Right renal pelvis (tissue), 4 donors: Measurements from ENCODE around the gene NCAM2. TPM values are rescaled to one million over a fixed set of nuclear protein-coding genes. Genes with fewer than 3 reads are reported as not detected.
A peak's percentile ranks its signal among the peaks of the same experiment; 100 is the strongest.
"Not testable (repeated sequence)": the region's sequence is repeated elsewhere in the genome, so short reads cannot be mapped to it uniquely, and the experiment has no call there.

Source experiments
- DNase-seq, 4 donors: peaks; one replicate each; pipeline ENCODE4 v3.0.0-alpha.2; 2013; ENCODE audit warnings: low read depth in 4 of 4, low spot score in 3 of 4, missing footprints in 1 of 4
- polyA plus RNA-seq, 4 donors: library from polyadenylated mRNA; unstranded; fragments of 120-200 nt; gene quantifications; one replicate each; pipeline ENCODE4 v1.2.1, GENCODE V29; 2013; ENCODE audit not compliant: insufficient read length in 4 of 4

Gene NCAM2
- polyA plus RNA-seq, 4 donors, result 8.0 to 18.5 (median 11.1) TPM

DNA sequence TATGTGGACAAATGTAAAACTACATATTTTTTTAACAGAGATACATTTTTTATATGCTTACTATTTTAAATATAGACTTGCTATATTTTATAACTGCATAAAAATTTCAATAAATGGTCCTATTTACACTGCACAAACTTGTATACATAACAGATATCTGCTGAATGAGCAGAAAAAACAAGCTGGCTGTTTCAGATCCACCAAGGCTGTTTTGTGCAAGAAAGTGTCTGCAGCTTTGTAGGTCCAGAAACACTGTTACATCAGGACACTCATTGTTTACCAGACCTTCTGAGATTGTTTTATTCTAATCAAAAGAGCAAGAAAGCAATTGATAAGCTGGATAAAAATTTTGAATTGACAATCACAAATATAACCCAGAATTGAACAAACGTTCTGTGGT is 99.3 kb downstream of the NCAM2 start:
- DNase-seq, result no peak

DNA sequence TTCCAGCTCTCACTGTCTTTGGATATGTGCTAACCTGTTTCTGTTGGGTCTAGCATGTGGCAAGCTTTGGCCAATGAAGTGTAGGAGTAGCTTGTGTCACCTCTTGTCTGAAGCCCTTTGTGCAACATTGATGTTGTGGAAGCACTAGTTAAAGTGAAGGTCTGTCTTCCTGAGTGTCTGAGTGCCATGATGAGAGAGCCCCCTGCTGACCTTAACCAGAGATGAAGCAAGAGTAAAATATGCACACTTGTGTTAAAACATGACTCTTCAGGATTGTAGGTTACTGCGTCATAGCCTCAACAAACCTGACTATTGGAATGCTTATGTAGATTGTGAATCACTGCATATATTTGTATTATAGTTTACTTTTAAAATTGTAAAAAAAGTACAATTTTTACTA is 103.7 kb downstream of the NCAM2 start:
- peak in 1 of 4 donors; percentile 1 for DNase-seq

DNA sequence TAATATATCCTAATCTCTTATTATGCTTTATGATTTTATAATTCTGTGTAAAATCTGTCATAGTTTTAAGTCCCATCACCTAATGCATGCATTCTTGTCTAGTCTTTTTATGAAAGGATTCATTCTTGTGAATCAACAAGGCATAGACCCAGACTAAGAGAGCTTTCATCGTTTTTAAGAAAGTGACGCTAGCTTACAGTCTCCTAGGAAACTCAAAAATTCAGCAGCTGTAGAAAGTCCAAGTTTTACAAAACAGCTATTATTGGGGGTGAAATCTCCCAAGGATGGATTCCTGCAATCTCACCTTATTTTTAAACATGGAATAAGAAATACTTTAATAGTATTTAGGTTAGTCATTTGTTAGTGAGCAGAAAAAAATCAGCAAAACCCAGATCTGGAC is 104.7 kb downstream of the NCAM2 start:
- no peak for DNase-seq

DNA sequence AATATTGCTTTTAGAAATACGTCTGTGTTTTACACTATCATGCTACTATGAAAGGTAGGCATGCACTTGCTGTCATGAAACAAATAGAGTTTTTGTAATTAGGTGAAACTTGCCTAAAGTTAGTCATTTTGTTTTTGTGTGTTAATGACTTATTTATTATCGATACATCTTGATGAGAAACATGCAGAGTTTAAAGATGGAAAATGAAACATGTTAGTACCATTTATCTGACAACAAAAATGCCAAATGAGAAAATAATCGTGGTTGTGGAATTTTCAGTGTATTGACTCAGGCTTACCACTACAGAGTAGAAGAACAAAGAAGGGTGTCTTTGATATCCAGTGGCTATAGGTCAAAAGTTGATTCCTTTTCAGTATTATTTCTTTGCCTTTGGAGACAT is 105.5 kb downstream of the NCAM2 start:
- no peak for DNase-seq

DNA sequence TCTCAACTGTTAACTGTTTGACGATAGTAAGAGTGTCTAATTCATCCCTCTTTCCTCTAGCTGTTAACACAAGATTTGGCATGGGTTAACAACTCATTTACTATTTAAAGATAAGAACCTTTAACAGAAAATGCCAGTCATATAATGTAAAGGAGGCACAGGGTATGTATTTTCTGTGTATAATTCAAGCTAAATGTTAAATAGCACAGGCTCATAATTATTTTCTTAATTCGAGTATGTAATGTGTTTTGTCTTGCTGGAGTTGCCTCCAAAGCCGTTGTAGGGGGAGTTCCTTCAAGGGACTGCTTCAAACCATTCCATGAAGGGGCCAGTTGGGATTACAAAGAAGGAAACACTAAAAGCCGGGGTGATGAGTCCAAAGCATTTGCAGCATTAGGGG is 111.5 kb downstream of the NCAM2 start:
- DNase-seq, result no peak

DNA sequence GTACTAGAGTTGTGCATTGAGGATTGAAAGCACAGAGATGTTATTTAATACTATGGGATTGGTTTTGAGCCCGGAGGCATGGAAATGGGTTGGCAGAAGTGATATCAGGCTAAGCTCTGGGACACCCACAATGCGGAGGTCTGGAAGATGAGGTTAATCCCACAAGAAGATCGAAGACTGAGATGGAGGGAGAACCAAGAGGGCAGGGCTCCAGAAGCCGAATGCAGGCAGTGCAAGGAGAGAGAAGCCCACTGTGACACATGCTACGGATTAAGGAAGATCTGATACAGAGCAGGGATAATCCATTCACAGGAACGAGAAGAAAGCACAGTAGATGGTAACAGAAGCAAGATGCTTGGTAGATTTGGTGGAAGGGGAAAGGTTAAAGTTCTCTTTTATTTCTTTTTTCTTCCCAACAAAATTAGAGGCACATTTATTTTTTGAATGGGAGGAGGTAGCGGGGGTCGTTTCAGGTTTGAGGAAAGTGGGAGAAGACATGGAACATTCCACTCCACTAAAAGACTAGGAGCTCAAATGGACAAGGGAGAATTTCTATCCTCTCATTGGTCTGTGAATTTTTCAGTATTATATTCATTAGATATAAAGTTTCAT is 113.2 kb downstream of the NCAM2 start:
- DNase-seq, result no peak

DNA sequence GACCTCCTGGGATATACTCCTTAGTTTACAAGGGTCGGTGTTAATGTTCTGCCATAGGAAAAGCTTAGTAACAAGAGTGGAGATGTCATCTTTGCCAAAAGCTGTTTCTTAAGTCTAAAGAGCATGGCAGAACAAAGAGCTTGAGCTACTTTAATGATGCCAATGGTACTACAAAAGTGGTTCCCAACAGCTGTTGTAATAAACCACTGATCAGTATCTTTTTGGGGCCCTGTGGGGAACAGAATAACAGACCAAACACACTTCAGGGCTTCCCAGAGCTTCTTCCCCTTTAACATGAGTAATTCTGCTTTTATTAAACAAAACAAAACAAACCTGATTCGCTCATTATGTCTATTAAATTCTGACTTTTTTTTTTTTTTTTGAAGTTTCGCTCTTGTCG is 116.3 kb downstream of the NCAM2 start:
- no peak for DNase-seq

DNA sequence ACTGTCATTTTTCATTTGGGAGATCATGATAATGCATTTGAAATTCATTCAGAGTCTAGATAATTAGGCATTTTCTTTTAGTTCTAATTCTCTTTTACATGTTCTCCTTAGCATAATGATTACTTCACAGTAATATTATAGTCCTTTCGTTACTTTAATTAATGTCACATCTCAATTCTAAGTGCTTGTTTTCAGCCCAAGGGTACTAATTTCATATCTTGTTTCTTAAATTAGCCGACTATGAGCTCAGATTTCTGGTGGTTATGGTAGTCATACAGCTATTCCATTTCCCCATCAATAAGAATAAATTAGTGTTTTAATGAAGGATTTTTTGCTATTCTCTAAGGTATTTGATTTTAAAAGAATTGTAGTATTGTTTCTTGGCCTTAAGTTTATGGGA is 120.9 kb downstream of the NCAM2 start:
- DNase-seq, result no peak

DNA sequence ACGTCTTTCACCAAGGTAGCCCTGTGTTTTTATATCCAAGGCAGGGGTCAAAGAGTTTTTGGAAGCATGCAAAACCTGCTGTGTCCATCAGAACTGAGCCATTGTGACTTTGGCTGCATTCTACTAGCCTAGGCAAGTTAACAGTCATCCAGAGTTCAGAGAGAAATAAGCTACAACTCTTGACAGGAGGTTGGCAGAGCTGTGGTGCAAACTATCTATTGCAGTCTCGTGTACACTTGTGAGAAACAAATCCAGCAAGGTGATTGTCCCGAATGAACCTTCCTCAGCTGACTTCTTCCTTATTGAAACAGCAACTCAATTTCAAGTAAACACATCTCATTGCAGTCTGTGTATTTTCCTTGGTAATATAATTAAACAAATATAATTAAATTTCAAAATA is 124.5 kb downstream of the NCAM2 start:
- DNase-seq, result no peak

DNA sequence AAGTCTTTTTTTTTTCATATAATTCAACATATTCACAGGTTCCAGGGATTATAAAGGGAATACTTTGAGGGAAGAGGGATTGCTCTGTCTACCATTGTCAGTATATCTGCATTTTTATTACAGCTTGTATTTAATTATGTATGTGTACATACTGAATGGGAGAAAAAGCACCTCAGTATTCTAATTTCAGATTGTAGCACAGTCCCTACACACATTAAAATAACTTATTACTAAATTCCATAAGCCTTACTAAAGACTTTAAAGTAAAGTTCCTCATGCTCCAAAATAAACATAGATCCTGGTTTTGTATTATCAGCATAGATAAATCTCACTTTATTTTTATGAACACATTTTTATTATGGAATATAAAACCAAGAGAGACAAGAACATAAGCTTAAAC is 134.2 kb downstream of the NCAM2 start:
- DNase-seq, result no peak

DNA sequence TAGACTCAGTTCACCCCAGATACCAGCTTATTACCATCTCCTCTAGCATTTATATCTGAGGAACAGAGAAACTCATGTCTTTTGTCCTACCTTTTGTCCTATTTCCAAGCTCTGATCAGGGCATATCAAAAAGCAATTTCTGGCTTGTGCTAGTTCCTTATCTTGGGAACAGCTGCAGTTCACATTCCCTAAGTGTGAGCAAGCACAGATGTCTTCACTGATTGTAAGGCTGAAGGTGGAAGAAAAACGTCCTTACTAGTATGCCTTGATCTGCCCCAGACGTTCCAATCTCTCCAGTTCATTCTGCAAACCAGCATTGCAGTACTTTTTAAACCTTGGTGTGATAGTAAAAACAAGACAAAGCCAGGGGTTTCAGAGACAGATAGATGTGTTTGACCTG is 139.8 kb downstream of the NCAM2 start:
- DNase-seq, result no peak

DNA sequence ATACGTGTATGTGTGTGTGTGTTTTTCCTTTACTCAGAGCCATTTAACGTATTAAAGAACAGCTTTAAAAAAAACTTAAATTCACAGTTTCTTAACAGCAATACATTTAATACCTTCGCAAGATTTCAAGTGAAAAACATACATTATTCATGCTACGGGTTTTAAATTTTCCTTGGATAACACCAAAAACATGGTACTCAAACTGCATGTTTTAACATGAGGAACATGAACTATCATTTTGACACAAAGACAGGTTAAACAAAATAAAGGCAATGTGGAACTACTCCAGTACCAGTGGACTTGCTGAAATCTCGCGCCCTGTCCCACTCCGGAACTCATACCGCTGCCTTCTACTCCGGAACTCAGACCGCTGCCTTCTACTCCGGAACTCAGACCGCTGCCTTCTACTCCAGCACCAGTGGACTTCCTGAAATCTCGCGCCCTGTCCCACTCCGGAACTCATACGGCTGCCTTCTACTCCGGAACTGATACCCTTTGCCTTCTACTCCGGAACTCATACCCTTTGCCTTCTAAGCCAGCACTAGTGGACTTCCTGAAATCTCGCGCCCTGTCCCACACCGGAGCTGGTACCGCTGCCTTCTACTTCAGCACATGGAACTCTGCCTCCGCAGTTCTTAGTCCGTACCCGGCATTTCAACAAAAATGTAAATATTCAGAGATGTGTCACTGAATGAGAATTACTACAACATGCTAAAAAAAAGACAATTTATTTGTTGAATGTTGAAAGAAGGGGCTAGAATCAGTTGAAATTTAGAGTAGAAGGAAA is 148.6 kb downstream of the NCAM2 start:
- no peak for DNase-seq

DNA sequence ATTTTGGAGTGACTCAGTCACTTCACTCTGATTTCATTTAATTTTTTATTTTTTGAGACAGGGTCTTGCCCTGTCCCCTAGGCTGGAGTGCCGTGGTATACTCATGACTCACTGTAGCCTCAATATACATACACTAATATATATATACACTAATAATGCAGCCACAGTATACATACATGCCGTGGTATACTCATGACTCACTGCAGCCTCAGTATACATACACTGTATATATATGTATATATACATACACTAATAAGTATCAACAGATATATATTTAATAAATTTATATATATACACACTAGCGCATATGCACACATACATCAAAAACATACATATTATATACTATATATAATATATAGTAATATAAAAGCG is 149.2 kb downstream of the NCAM2 start:
- DNase-seq, result no peak

DNA sequence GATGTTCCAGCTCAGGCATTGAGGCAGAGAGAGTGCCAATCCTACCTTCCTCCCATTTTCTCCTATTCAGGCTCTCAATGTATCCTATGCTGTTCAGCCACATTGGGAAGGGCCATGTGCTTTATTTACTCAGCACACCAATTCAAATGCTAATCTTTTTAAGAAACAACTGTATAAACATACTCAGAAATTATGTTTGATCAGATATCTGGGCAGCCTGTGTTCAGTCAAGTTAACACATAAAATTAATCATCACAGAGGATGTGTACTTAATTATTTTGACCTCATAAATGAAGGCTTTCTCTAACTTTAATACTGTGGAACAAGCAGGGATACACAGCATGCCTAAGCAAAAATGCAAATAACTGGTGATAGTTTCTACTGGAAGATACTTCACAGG is 149.8 kb downstream of the NCAM2 start:
- no peak for DNase-seq

DNA sequence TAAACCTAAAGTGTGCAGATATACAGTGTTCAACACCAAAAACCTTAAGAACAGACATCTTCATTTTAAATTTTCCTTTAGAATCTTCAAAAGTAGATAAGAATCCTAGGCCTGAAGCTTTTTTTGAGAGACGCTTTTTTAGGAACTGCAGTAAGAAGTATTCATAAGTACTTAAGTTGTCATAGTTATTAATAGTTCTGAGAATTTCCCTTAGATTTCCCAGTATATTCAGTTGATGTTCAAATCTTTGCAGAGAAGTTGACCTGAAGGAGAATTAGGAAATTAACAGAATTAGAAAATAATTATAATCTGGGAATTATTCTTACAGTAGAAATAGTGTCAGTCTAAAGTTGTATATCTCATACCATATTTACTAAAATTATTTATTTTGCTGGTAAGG is 150.3 kb downstream of the NCAM2 start:
- DNase-seq, result no peak

DNA sequence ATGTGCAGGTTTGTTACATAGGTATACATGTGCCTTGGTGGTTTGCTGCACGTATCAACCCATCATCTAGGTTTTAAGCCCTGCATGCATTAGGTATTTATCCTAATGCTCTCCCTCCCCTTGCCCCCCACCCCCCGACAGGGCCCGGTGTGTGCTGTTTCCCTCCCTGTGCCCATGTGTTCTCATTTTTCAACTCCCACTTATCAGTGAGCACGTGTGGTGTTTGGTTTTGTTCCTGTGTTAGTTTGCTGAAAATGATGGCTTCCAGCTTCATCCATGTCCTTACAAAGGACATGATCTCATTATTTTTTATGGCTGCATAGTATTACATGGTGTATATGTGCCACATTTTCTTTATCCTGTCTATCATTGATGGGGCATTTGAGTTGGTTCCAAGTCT is 151.2 kb downstream of the NCAM2 start:
- DNase-seq, result not testable (repeated sequence)

DNA sequence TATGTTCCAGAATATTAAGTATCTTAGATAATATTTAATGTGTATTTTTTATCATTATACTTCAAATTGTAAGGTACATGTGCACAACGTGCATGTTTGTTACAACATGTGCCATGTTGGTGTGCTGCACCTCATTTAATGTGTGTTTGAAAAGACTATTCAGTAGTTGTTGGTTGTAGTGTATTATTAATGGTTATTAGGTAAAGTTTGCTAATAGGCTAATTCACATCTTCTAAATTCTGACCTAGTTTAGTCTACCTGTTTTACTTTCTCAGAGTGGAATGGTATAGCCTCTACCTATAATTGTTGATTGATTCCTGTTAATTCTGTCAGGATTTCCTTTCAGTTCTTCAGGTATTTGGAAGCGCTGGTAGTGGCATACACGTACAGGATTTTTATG is 153.0 kb downstream of the NCAM2 start:
- no peak for DNase-seq

DNA sequence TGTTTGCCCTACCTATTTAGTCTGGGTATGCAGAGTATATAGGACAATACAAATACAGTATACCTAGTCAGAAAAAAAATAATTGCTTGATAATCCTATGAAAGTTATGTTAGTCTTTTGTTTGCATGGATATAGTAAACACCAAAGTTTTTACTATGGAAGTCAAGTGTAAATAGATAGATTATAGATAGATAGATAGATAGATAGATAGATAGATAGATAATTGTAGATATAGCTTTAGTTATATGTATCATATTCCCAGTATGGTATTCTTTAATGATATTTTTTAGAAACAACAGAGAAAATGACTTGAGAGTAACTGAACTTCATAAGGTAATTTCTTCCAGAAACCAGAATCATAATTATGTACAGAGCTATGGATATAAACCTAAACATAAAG is 158.2 kb downstream of the NCAM2 start:
- no peak for DNase-seq

DNA sequence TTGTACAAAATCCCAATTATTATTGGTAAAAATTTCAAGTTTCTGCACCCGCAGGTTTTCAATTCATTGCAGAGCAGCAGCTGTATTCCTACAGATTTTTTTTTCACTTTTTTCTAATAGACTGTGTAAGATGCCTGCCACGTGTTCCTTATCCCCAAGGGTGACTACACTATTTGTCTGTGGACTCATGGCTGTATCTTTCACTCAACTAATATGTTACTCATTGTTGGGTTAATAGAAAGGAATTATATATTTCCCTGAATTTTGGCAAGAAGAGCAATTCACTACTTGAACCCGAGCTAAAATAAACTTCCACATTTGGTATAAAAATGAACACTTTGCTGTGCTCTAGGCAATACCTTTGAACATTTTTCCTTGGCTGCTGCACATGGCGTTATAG is 158.7 kb downstream of the NCAM2 start:
- no peak for DNase-seq

DNA sequence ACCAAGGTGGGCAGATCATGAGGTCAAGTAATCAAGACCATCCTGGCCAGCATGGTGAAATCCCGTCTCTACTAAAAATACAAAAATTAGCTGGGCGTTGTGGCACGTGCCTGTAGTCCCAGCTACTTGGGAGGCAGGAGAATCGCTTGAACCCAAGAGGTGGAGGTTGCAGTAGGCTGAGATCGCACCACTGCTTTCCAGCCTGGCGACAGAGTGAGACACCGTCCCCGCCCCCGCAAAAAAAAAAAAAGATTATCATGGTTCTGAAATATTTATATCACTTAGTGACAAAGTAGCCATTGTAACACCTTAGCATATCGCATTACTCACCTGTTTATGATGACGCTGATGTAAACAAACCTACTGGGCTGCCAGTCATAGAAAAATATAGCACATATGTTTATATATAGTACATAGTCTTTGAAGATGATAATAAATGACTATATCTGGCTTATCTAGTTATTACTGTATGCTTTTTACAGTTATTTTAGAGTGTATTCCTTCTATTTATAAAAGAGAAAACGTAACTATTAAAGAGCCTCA is 160.2 kb downstream of the NCAM2 start:
- DNase-seq, result no peak

DNA sequence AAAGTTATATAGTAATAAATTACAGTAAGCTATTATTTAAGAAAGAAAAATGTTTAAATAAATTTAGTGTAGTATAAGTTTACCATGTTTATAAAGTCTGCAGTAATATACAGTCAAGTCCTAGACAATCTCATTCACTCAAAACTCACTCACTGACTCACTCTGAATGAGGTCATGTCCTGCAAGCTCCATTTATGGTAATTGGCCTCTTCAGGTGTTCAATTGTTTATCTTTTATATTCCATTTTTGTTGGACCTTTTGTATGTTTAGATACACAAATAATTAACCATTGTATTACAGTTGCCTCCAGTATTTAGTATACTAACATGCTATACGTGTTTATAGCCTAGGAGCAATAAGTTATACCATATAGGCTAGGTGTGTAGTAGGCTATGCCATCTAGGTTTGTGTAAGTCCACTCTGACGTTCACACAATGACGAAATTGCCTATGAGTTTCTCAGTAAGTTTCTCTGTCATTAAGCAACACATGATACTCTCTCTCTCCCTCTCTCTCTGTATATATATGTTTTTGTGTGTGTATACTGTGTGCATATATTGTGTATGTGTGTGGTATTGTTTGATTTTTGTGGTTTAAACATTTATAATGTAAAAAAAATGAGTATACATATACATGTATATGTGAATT is 161.2 kb downstream of the NCAM2 start:
- DNase-seq, result no peak

DNA sequence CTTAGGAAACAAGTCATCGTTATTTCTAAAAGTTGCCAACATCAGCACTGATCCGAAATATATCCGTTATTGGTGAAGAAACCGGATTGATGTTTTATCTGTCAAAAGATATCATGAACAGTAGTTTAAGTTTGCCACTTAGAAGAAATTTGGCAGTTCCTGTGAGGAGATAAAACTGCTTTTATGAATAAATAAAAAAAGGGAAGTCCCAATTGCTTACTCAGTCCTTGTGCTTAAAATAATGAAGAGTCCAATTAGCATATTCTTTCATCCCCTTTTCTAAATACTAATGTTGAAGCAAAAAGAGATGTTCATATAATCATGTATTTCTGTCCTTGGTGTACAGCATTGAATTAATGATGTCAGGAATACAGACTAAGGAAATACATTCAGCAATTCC is 164.6 kb downstream of the NCAM2 start:
- no peak for DNase-seq
